Stimulated activated CD8-positive, alpha-beta memory T cell treated with anti-CD3 and anti-CD28 coated beads, Interleukin-12 subunit alpha, Interleukin-12 subunit beta, amount 100 ng/mL, for 24 hours (primary cell): Measurements from ENCODE around the gene KLHL33.

Experiments
- DNase-seq: peaks from one replicate; pipeline ENCODE4 v3.0.0-alpha.2; 2020; ENCODE audit errors: extremely low read depth

The KLHL33 gene, protein sequence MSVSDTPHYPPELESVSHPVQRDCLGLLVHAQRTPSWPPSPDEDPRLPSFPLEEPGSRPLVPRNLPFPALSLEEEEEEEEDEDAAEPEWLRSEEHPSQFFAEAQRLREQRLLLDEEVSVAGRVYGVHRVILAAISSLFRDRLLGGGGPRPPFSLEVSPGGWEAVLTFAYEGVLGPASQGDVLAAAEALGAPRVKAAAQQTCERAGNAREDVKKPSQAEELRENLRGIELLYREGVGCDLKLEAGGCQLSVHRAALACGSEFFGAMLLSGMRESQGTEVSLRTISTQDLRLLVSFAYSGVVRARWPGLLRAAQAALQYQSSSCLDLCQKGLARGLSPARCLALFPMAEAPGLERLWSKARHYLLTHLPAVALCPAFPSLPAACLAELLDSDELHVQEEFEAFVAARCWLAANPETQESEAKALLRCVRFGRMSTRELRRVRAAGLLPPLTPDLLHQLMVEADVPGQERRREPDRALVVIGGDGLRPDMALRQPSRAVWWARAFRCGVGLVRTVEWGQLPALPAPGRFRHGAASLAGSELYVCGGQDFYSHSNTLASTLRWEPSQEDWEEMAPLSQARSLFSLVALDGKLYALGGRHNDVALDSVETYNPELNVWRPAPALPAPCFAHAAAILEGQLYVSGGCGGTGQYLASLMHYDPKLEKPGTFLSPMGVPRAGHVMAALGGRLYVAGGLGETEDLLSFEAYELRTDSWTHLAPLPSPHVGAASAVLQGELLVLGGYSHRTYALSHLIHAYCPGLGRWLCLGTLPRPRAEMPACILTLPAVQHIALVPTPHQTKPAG

DNA sequence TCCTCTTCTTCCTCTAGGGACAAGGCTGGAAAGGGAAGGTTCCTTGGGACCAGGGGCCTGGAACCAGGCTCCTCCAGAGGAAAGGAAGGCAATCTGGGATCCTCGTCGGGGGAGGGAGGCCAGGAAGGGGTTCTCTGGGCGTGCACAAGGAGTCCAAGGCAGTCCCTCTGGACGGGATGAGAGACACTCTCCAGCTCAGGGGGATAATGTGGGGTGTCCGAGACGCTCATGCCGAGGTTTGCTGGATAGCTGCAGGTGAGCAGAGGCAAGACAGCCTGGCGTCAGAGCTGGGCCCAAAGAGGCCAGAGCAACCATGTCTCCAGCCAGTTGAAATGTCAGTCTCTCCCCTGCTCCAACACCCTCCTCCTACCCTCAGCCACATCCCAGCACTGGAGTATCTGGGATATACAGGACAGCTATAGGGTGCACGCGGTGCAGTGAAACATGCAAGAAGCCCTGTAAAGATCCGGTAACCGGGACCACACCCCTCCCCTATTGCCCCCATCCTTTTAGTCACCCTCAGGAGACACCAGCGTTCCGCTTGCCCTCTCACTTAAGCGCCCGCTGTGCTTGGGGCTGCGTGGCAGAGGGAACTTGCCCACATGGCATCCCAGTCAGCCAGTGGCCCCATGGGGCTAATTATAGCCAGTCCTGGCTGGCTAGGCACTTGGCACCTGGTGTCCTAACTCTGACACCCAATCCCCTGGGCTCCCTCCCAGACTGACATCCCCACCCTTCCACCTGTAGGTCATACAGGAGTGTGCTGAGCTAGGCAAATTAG lies at the start of gene KLHL33:
KLHL33 (minus strand) TSS at position 585 of the 781 bp plus-strand sequence; CDS start at position 230, 355 bp downstream.
- no peak for DNase-seq

DNA sequence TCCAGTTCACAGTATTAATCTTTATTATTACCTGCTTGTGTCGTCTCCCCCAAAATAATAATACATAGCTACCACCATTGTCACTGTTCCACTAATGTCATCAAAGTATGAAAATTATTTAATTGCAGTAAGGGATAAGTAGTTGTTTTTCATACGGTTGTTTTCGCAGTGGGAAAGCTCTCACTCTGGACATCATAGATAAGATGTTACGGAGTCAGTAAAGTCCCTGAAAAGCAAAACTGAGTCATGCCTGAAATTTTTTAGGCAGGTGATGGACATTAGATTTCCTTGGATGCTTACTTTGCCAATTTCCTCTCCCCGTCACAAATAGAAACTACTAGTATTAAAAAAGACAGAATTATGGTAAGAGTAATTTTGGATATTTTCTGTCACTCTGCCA lies 46.4 kb upstream of the KLHL33 start:
- DNase-seq, result no peak

DNA sequence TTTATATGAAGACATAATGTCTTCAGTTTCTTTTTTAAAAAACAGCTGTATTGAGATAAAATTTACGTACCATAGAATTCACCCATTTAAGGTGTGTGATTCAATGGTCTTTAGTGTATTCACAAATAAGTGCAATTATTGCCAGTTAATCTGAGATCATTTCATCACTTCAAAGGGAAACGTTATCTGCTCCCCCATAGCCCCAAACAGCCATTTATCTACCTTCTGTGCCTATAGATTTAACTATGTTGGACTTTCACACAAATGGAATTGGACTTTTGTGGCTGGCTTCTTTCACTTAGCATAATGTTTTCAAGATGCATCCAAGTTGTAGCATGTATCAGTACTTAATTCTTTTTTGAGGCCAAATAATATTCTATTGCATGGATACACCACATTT lies 42.9 kb upstream of the KLHL33 start:
- DNase-seq, result no peak

DNA sequence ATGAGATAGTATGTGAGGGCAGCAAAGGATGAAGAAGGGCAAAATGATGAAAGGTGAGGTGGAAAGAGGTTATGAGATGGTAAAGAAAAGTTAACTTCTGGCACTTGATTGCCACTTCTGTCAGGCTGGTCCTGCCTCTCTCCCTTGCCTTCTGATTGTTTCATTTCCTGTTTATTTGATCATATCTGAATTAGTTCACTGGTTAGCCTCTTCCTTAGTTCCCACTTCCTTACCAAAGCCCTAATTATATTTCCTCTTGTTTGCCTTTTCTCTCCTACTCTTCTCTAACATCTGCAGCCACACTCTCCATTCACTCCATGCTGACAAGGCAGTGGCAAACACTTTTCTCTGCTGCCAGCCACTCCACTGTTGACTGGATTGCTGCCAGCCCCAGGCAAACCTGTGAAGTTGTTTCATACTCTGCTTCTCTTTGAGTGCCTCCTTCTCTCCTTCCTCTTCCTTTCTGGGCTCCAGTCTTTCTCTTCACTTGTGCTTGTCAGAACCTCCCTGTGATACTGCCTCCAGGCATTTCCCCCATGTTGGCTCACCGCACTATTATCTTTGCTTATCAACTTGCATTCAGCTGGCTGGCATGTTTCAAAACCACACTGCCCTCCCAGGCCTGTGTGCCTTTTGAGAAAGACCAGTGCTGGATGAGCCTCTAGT lies 41.4 kb upstream of the KLHL33 start:
- no peak for DNase-seq

DNA sequence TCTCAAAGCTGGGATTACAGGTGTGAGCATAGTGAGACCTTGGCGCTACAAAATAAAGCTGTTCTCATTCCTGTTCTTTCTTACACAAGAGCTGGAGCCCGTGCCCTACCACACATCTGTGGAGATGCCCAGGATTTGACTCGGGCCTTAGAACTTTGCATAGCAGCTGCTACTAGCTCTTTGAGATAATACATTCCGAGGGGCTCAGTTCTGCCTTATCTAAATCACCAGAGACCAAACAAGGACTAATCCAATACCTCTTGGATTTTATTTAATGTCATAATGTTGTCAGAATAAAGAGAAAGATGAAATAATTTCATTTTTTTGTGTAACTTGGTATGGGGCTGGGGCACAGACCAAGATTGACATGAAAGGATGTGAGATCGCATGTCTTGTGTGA lies 40.8 kb upstream of the KLHL33 start:
- DNase-seq, result no peak

DNA sequence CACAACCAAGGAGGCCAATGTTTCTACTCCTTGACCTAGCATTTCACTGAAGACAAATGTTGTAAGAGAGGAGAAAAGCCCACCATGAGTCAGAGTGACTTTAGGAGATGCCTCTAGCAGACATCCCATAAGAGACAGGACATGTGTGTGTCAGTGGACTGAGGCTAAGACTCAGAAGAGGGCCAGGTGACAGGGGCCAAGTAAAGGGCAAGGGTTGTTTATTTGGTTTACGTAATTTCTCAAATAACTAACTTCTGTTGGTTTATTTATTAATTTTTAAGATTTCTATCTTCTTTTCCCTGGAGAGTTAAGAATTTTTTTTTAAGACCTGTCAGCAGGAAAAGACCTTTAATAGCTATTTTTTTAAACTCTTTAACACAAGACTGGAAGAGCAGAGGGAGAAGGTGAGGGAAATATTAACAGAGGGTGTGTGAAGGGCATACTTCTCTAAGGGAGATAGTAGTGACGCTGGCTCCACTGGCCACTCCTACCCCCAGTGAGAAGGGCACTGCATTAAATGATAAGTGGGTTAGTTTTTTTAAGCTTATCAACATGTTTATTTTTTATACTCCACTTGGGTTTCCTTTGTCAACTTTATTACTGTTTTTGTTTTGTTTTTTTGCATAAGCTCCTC lies 36.7 kb upstream of the KLHL33 start:
- no peak for DNase-seq

DNA sequence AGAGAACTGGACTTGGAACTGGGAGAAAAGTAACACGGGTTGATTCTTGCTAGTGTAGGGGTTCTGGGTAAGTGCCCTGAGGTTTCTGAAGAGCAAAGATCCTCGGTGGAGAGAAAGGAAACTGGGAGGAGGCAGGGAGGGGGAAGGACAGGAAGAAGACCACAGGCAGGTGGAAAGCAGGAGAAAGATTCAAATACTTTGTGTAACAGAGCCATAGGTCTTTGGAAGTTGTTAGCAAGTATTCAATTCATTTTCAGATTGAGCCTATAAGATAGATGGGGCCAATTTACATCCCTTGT lies 34.6 kb upstream of the KLHL33 start:
- no peak for DNase-seq

DNA sequence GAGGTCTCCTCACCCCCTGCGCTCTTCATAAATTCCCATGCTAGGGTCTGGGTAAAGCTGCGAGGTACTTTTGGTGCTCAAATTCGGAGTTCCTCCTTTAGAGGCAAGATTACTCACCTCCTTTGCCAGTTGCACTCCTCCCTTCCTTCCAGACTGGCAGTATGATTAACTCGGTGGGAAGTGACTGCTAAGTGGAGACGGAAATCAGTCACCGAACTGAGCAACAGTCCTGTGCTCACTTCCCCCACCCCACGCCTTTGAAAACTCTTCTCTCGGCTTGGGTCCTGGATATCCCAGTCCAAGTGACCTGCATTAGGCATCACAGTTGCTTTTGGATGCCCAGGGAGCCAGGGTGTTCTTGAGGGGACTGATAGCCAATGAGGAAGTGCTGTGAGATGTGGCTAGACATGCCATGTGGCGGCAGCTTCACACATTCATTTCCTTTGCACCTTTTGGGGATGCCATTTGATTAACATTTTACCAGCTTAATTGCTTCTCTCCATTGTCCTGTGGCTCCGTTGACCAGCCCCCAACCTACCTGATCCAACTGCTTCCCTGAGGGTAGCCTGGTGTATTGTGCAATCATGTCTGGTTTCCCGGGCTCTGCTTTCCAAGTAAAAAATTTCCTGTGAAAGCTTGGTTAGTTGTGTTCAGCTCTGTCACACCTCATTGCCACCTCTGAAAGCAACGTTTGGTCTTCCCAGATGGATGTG lies 34.1 kb upstream of the KLHL33 start:
- DNase-seq, result no peak

DNA sequence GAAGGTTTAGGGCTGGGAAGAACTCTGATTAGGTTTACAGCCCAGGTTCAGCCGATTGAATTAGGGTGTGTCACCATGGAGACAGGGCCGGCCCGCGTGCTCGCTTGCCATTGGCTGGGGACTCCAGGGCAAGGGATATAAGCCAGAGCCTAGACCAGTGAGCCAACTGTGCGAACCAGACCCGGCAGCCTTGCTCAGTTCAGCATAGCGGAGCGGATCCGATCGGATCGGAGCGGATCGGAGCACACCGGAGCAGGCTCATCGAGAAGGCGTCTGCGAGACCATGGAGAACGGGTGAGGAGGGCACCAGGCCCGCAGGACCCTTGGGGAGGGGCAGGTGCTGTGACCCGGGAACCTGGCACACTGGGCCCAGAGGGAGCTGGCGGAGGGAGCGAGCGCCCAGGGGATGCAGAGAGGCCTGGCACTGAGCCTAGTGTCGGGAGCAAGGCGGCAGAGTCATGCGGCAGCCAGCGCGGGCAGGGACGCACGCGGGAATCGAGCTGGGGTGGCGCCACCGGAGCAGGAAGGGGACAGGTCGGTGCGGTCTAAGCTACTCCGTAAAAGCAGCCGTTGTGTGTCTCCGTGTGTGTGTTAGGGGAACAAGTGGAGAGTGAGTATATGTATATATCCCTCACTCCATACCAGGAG lies 33.4 kb upstream of the KLHL33 start, which contains the start of gene PNP:
PNP (plus strand) TSS at position 165 of the 648 bp plus-strand sequence; CDS start at position 284, 119 bp downstream.
- peak; percentile 65 for DNase-seq

DNA sequence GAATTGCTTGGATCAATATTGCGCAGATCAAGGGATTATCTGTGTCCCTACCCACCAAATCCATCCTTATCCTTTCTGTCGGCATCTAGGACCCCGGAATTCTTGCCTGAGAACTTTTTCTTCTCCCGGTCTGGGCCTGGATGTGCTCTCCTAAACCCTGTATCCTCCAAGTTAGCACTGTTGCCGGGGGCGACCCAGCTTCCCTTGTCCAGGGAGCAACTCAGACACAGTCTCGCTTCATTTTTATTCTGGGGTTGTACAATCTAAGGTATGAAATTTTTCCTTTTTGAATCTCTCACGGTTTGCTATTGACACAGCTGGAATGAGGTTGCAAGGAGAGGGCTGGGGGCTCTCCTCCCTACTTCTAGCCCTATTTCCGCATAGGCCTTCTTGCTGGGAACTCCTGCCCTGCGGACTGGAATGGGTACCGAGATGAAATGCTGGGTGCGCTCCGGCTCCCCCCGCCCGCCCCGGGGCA lies 32.8 kb upstream of the KLHL33 start:
- no peak for DNase-seq

DNA sequence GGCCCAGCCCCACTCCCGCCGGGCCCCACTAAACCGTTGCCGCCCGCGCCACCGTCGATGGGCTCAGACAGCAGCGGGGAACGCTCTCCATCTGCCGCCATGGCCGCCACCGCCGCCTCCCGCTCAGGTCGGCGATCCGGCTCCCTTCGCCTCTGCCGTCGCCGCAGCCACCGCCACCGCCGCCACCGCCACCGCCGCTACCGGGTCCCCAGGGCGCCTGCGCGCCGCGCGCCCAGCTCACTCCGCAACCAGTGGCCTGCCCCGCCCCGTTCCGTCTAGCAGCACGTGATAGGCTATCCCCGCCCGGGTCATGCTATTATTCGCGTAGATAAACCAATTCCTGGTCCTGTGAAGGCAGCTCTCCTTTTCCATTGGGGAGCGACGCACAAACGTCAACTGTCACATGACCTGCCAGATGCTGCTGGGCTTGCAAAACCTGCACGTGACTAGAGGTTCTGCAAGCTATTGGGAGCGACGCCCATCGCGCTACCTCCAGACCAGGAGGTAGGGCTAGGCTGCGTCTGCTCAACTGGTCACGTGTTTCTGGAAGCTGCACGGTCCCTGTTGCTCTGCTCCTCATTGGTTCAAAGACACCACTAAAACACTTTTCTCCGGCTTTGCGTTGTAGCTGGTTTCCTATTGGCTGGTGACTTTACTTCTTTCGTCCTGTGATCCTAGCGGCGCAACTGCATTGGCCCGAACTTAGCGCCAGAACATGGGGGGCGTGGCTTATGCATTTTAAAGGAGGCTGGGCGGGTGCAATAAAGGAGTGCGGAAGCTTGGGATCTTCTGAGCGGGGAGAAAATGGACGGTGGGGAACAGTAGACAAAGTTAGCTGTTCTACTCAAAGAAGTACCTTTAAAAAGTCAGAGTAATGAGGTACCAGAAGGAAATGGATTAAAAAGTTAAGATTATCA lies 25.5 kb upstream of the KLHL33 start, which contains the start of gene PIP4P1:
PIP4P1 (minus strand) TSS at position 210 of the 917 bp plus-strand sequence; CDS start at position 101, 109 bp downstream.
- peak; percentile 98 for DNase-seq

DNA sequence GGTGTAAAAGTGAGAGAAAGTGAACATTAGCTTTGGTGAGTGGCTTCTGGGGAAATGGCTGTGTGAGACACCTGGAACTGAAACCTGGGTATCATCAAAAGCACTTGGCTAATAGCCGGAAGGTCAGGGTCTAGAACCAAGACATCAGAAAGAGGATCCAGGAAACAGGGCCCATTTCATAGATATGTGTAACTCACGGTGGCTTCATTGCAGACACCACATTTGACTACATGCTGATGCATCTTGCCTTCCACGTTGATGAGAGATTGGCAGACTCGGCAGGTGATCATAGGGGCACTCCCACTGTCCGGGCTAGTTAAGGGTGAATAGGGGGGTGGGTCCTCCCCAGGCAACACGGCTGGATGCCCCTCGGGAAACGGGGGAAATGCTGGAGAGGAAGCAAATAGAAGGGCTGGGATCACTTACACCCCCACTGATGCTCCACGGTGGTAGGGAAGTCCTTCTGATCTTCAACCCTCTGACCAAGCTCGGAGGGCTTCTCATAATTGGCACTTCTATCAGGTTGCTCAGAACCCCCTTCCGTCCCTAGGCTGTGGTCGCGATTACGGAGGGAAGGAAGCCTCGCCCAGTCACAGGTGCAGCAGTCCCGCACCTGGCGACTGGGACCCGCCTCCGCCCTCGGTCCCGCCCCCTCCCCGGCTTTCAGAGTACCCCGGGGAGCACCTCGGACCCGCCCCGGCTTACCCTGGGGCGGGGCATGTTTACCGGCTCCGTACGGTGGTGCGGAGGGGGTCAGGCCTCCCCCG lies 24.7 kb upstream of the KLHL33 start:
- DNase-seq, result no peak

DNA sequence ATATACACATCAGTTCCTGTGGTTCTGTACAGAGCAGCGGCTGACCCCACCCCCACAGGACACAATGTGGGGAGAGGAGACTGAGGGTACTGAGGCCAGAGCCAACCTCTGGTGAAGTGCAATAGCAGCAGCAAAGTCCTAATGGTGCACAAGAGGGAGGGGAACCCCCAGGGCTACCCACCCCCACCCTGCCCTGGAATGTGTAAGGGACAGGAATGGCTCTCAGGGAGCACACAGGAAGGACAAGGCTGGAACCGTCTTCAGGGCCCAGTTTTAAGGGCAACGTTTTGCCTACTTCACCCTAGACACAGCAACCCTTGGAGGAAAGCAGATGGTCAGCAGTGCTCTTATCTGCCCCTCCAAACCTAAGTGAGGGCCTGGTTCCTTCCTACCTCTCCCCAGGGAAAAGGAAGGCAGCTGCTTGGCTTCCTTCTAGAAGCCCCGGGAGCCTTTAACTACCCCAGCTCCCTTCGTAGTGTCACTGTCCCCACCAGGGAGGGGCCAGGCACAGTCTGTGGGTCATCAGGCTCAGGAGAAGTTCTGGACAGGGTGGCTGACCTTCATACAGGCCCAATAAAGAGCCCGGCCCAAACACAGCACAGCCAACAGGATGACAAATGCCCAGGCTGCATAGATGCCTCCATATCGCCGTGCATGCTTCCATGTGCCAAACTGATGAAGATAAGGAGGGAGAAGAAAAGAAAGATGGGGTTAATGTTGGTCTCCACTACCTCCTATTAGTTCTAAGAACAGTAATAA lies 22.2 kb upstream of the KLHL33 start:
- no peak for DNase-seq

DNA sequence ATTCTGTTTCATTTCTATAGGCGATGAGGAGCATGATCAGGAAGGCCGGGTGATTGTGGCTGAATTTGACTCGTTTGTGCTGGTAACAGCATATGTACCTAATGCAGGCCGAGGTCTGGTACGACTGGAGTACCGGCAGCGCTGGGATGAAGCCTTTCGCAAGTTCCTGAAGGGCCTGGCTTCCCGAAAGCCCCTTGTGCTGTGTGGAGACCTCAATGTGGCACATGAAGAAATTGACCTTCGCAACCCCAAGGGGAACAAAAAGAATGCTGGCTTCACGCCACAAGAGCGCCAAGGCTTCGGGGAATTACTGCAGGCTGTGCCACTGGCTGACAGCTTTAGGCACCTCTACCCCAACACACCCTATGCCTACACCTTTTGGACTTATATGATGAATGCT lies 21.0 kb upstream of the KLHL33 start:
- no peak for DNase-seq

DNA sequence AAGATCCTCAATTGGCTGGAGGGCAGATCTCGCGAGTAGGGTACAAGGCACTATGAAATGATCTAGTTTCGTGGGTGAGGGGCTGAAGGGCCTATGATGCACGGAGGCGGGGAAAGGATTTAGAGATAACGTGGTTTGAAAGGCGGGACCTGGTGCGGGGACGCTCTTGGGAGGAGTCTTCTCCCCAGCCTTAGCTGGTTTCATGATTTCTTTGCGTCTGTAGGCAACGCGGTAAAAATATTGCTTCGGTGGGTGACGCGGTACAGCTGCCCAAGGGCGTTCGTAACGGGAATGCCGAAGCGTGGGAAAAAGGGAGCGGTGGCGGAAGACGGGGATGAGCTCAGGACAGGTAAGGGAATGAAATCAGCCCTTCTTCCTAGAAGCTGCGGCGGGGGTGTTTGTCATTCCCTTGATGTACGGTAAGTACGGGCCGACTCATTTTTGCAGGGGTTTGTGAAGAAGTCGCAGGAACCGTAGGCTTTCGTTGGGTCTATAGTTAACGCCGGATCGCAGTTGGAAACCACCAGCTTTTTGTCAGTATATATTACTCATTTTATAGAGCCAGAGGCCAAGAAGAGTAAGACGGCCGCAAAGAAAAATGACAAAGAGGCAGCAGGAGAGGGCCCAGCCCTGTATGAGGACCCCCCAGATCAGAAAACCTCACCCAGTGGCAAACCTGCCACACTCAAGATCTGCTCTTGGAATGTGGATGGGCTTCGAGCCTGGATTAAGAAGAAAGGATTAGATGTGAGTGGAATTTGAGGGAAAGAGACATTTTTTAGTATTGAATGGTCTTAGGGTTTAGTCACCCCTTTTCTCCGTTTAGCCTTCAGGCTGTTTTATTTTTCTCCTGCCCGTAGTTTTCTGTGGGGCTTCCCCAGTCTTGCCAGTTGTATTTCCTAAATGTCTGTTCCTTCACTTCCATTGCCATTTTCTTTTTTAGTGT lies 19.7 kb upstream of the KLHL33 start:
- peak; percentile 49 for DNase-seq
